Brain microvascular endothelial cell (primary cell): ENCODE results near the gene ITGAD.

Experiments
- DNase-seq: peaks from one replicate; pipeline ENCODE4 v3.0.0-alpha.2; 2020
- H3K27ac ChIP-seq: fragments of 250-450 bp; sonication (Bioruptor Pico); 2 replicates; pipeline ENCODE4 v1.5.1; 2020; ENCODE audit warnings: mild to moderate bottlenecking, moderate library complexity
- H3K27me3 ChIP-seq: fragments of 250-450 bp; sonication (Bioruptor Pico); replicated peaks from 2 replicates; pipeline ENCODE4 v1.5.1; 2020; ENCODE audit warnings: mild to moderate bottlenecking
- H3K36me3 ChIP-seq: fragments of 250-450 bp; sonication (Bioruptor Pico); replicated peaks from 2 replicates; pipeline ENCODE4 v1.5.1; 2020; ENCODE audit warnings: mild to moderate bottlenecking
- H3K4me3 ChIP-seq: 2 replicates; pipeline ENCODE4 v1.5.1; 2011; ENCODE audit warnings: low read depth, mild to moderate bottlenecking, control low read depth, low read length, moderate library complexity
- CTCF ChIP-seq: IDR thresholded peaks from 2 replicates; pipeline ENCODE4 v1.5.1; 2011; ENCODE audit warnings: low read depth, mild to moderate bottlenecking, moderate library complexity, low read length, control low read depth, inconsistent platforms; ENCODE audit errors: missing control alignments
- in situ Hi-C: cut with HindIII; loops from 2 replicates; pipeline ENCODE4 v1.10.0; 2017; ENCODE audit warnings: low sequenced_read_pairs, low pct_ligation_motif_present

Gene ITGAD

GRCh38 chr16:31428279-31428597, 35.1 kb downstream of the ITGAD start, which contains the start of gene COX6A2:
Gene COX6A2, minus strand, starts transcription at chr16:31428360. Its CDS starts 35 bp downstream, at chr16:31428325.
- TF ChIP-seq CTCF: no peak
- DNase-seq: no peak
- in situ Hi-C loops: no loop called here
- Histone ChIP-seq H3K36me3 (no peaks in the 10 kb centered on the region), H3K27me3 (peaks cover 2% of the 10 kb centered on the region), H3K27ac (no peak within 1 kb of the TSS), H3K4me3 (no peak within 1 kb of the TSS)

- Histone ChIP-seq H3K27ac (no peak overlapping the region), H3K27me3 (peaks cover 2% of the 10 kb centered on the region), H3K36me3 (no peaks in the 10 kb centered on the region), H3K4me3 (no peak overlapping the region)
- no peak for TF ChIP-seq CTCF
- DNase-seq: no peak
- in situ Hi-C loops: no loop called here
These were observed 35.6 kb downstream of the ITGAD start for GRCh38 chr16:31428638-31429247.

GRCh38 chr16:31429314-31429713, 36.2 kb downstream of the ITGAD start:
- in situ Hi-C loops: no loop called here
- no peak for TF ChIP-seq CTCF
- no peak overlapping the region for H3K27ac ChIP-seq
- DNase-seq: no peak
- no peaks in the 10 kb centered on the region for H3K36me3 ChIP-seq
- peaks cover 2% of the 10 kb centered on the region for H3K27me3 ChIP-seq
- no peak overlapping the region for H3K4me3 ChIP-seq

GRCh38 chr16:31429796-31430195, 36.7 kb downstream of the ITGAD start:
- no peak overlapping the region for H3K4me3 ChIP-seq
- peaks cover 2% of the 10 kb centered on the region for H3K27me3 ChIP-seq
- in situ Hi-C loops: no loop called here
- TF ChIP-seq CTCF: no peak
- H3K36me3 ChIP-seq: no peaks in the 10 kb centered on the region
- no peak for DNase-seq
- no peak overlapping the region for H3K27ac ChIP-seq

GRCh38 chr16:31430380-31431052, 37.4 kb downstream of the ITGAD start:
- no peak for TF ChIP-seq CTCF
- no peaks in the 10 kb centered on the region for H3K36me3 ChIP-seq
- peaks cover 2% of the 10 kb centered on the region for H3K27me3 ChIP-seq
- in situ Hi-C loops: no loop called here
- no peak overlapping the region for H3K4me3 ChIP-seq
- DNase-seq: no peak
- H3K27ac ChIP-seq: no peak overlapping the region
